Epithelial cell of proximal tubule (primary cell): ENCODE results near the gene ANKLE2. TPM values are rescaled to one million over a fixed set of nuclear protein-coding genes. Genes with fewer than 3 reads are reported as not detected.

Source experiments
- DNase-seq: peaks from one replicate; pipeline ENCODE4 v3.0.0-alpha.2; 2011; ENCODE audit warnings: low read depth
- H3K4me3 ChIP-seq: 2 replicates; pipeline ENCODE4 v1.5.1; 2011; ENCODE audit warnings: low read depth, mild to moderate bottlenecking, low read length
- CTCF ChIP-seq: conservative IDR thresholded peaks from 2 replicates; pipeline ENCODE4 v1.5.1; 2012; ENCODE audit warnings: low read depth, mild to moderate bottlenecking, low read length
- total RNA-seq: library from RNA; depleted of rRNA; stranded (reverse); fragments of >200 nt; gene quantifications from 2 replicates; pipeline ENCODE4 v1.2.3, GENCODE V29; 2015

ANKLE2 gene
- total RNA-seq, 1 donor from 2014 or later, result 111 TPM

- H3K4me3 ChIP-seq, result no peak overlapping the region
- DNase-seq, result no peak
- TF ChIP-seq CTCF, result no peak
These were observed 71.5 kb downstream of the ANKLE2 start for GRCh38 chr12:132690112-132690511.

GRCh38 chr12:132689227-132689626, 72.4 kb downstream of the ANKLE2 start:
- H3K4me3 ChIP-seq, result peak overlapping the region; percentile 49
- no peak for DNase-seq

GRCh38 chr12:132687211-132688164, 74.1 kb downstream of the ANKLE2 start, which contains the start of the genes POLE and PXMP2:
Gene POLE (minus strand): TSS chr12:132687342. CDS start chr12:132687315, 27 bp downstream.
Gene PXMP2 (plus strand): TSS chr12:132687587. CDS start chr12:132687671, 84 bp downstream.
- no peak for DNase-seq

More at GRCh38 chr12:132689227-132689626, 72.4 kb downstream of the ANKLE2 start:
- no peak for TF ChIP-seq CTCF

GRCh38 chr12:132686825-132687210, 74.8 kb downstream of the ANKLE2 start:
- H3K4me3 ChIP-seq, result peak overlapping the region; percentile 71
- no peak for TF ChIP-seq CTCF
- no peak for DNase-seq

More at GRCh38 chr12:132687211-132688164, 74.1 kb downstream of the ANKLE2 start, which contains the start of the genes POLE and PXMP2:
- peak within 1 kb of the TSS; percentile 71 for H3K4me3 ChIP-seq
- no peak for TF ChIP-seq CTCF

- no peak for TF ChIP-seq CTCF
- no peak for DNase-seq
- H3K4me3 ChIP-seq, result no peak overlapping the region
These were observed 76.2 kb downstream of the ANKLE2 start for GRCh38 chr12:132685400-132685799.

GRCh38 chr12:132677492-132677891, 84.1 kb downstream of the ANKLE2 start:
- no peak for DNase-seq
- no peak for TF ChIP-seq CTCF
- no peak overlapping the region for H3K4me3 ChIP-seq
